Cardiac septum (tissue), 1 donor: ENCODE measurements around the gene CCT2. TPM values are rescaled to one million over a fixed set of nuclear protein-coding genes. Genes with fewer than 3 reads are reported as not detected.

ENCODE experiments used
- DNase-seq: peaks from one replicate; pipeline ENCODE4 v3.0.0-alpha.2; 2020; ENCODE audit warnings: low spot score
- intact Hi-C: fragments of 100-400 bp; cut with DNase I; formaldehyde crosslinking; loops from one replicate; pipeline ENCODE4 v1.14.0; 2022
- microRNA-seq: library from miRNA; unstranded; fragments of <30 nt; microRNA quantifications from one replicate; pipeline ENCODE4 v1.2.0, GENCODE V29; 2020
- total RNA-seq: library from RNA; stranded (reverse); fragmentation: NEBNext Ultra II Directional; extraction: Animal tissue kit (Norgen Biotek cat#: 25700); gene quantifications from one replicate; pipeline ENCODE4 v1.2.1, GENCODE V29; 2021
- donor health status: DM: no; HTN: no; CAD: no.

The CCT2 gene
- total RNA-seq, 1 donor from 2014 or later, result 86.1 TPM

- DNase-seq, result no peak
- intact Hi-C loops, result no loop called here
Observed at GRCh38 chr12:69627501-69627900, 42.2 kb downstream of the CCT2 start.

- intact Hi-C loops, result no loop called here
- no peak for DNase-seq
Observed at GRCh38 chr12:69630191-69630590, 44.9 kb downstream of the CCT2 start.

- intact Hi-C loops, result no loop called here
- DNase-seq, result no peak
Observed at GRCh38 chr12:69633061-69633460, 47.8 kb downstream of the CCT2 start.

- intact Hi-C loops, result no loop called here
- DNase-seq, result no peak
Observed at GRCh38 chr12:69639400-69640016, 54.2 kb downstream of the CCT2 start.

- intact Hi-C loops, result no loop called here
- DNase-seq, result no peak
Observed at GRCh38 chr12:69641546-69641945, 56.3 kb downstream of the CCT2 start.

GRCh38 chr12:69642531-69642930 is 57.3 kb downstream of the CCT2 start:
- intact Hi-C loops, result no loop called here
- DNase-seq, result no peak

GRCh38 chr12:69644511-69644910 is 59.3 kb downstream of the CCT2 start:
- intact Hi-C loops, result no loop called here
- DNase-seq, result no peak

- DNase-seq, result no peak
- intact Hi-C loops, result no loop called here
Observed at GRCh38 chr12:69645031-69645430, 59.8 kb downstream of the CCT2 start.

- no peak for DNase-seq
- intact Hi-C loops, result no loop called here
Observed at GRCh38 chr12:69647178-69647577, 61.9 kb downstream of the CCT2 start.

GRCh38 chr12:69648476-69648875 is 63.2 kb downstream of the CCT2 start:
- intact Hi-C loops, result no loop called here
- no peak for DNase-seq

- intact Hi-C loops, result no loop called here
- DNase-seq, result no peak
Observed at GRCh38 chr12:69649529-69649928, 64.3 kb downstream of the CCT2 start.

Small RNAs within 50 kb of the gene (microRNA-seq; reads per million reads assigned to microRNA genes)
- gene MIR3913-1 (not detected), gene MIR3913-2 (not detected)

Other genes starting within 250 kb of the CCT2 start
- gene LYZ, start 237.1 kb upstream of the CCT2 start, total RNA-seq, result 32.9 TPM
- gene YEATS4, start 225.7 kb upstream of the CCT2 start, total RNA-seq, result 14.6 TPM
- gene FRS2, start 115.1 kb upstream of the CCT2 start, total RNA-seq, result 22.6 TPM
- 30.3 TPM for gene LRRC10, start 25.4 kb downstream of the CCT2 start, total RNA-seq
- 0.73 TPM for gene BEST3, start 113.8 kb downstream of the CCT2 start, total RNA-seq
- gene RAB3IP, start 153.4 kb downstream of the CCT2 start, total RNA-seq, result 30.3 TPM
- gene MYRFL, start 239.8 kb downstream of the CCT2 start, total RNA-seq, result 0.32 TPM